ENCODE data around the gene MBNL1.

DNA sequence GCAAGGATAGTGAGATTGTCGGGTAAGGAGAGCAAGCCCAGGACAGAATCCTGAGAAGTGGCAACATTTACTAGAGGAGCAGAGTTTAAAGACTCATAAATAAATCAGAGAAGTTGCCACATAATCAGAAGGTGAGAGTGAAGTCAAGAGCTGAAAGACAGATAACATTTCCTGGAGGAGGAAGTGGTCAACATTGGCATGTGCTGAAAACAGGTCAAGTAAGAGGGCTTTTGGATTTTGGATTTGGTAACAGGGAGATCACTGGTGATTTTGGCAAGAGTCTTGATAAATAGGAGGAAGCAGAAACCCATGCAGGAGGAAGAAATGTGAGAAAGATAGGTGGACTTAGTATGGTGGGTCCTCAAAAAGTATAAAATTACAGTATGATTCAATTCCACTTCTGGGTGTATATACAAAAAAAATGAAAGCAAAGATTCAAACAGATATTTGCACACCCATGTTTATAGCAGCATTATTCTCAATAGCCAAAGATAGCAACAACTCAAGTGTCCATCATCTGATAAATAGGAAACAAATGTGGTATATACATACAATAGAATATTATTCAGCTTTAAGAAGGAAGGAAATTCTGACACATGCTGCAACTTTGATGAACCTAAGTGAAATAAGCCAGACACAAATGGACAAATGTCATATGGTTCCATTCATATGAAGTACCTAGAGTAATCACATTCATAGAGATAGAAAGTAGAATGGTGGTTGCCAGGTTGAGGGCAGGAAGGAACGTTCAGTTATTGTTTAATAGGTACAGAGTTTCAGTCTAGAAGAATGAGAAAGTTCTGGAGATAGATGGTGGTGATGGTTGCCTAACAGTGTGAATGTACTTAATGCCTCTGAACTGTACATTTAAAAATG is 27.3 kb upstream of the MBNL1 start:
- TF ChIP-seq EZH2 (IDR thresholded peaks at IDR 0.05) (no peak), POLR2AphosphoS5 (IDR thresholded peaks at IDR 0.05; ENCODE audit: borderline replicate concordance, low read depth, low read length) (no peak)
